ENCODE data around the gene RXRA.

The RXRA gene

DNA sequence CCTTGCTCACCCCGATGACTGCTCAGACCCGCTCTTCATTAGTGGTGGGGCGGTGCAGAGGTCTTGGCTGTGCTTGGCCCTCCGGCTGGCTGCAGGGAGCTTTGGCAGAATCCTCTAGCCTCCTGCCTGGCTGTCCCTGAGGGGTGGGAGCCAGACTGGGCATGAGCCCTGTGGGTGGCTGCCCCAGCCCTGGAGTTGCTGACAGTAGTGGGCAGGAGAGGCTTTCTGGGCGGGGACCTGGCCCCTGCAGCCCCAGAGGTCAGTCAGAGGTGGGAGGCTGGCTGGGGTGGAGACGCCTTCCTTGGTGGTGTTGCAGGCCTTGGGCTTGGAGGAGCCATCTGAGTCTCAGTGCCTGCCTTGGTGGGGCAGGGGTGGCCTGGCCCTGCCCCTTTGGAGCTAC is 146.0 kb downstream of the RXRA start:
- DNase-seq (ENCODE audit: low read depth in 2 of 2): no peak

DNA sequence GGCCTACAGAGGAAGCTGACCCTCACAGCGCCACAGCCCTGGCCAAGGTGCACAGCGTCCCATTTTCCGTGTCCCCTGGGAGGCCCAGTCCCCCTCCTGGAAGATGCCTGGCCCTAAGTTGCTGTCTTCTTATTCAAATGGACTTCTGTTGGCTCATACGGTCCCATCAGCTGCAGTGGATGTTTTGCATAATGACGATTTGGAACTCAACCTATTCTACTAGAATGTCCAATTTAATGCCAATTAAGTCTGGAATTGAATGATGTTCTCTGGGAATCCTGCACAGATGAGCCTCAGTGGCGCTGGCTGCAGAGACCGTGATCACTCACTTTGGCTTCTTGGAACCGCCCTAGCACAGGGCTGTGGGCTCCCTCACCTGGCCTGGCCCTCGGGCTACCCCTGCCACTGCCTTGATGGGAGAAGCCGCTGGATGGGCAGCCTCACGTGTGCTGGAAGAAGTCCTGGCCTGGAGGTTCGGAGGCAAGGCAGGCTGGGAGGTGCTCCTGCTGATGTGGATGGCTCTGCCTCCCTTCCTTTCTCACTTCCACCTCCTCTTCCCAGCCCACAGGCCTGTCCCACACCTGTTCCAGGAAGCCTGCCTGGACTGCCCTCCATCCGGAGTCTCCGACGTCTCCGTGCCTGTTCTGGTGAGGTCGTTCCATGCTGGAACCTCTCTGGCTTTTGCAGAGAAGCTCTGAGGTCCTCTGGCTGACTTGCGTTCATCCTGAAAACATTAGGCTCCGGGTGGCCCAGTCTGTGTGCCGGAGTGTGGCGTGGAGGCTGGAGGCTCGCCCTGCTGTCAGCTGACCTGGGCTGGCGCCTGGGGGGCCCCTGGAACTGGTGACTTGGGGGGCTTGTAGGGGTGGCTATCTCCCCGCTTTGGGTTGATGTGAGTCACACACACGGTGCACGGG is 147.1 kb downstream of the RXRA start:
- no peak for DNase-seq (ENCODE audit: low read depth in 2 of 2)

DNA sequence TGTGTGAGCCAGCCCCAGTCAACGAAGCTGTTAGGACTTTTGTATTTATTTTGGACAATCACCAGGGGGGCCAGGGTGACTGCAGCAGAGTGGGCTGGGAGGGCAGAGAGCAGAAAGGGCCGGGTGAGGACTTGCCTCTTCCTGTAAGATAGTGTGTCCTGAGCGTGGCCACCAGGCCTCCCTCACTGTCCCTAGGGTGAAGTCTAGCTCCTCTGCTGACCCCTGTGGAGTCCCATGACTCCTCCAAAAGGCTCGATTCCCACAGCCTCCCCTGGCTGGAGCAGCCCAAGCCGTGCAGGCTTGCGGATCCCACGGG is 147.8 kb downstream of the RXRA start:
- DNase-seq (ENCODE audit: low read depth in 2 of 2): no peak

DNA sequence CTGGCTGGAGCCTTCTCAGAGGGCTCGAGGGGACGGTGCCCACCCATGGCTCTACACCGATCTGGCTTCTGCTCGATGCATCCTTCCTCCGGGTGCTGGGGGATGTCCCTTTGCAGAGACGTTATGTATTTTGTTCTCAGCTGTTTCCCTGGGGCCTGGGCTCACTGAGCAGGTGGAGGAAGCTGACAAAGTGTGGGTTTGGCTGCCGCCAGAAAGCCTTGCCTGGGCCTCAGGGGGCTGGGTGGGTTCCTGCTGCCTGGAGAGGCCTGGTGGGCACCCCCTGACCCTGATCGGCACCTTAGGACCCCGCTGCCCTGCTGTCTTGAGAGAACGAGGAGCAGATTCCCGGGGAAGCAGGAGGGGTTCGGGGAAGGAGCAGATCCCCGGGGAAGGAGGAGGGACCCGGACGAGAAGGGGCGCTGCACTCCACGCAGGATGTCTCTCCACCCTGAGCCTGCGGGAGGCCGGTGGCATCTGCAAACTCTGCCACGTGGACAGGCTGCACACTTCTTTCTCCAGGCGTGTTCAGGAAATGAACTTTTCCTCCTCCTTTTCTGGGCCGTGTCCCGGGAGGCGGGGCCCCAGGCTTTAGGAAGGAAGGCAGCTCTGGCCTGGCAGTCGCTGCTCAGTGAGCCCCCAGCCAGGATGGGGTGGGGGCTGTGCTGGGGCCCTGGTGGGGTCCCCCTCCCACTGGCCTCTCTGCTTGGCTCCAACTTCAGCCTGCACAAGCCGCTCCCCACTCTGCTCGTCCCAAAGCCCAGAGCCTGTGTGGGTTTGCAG is 148.9 kb downstream of the RXRA start:
- DNase-seq (ENCODE audit: low read depth in 2 of 2): no peak

DNA sequence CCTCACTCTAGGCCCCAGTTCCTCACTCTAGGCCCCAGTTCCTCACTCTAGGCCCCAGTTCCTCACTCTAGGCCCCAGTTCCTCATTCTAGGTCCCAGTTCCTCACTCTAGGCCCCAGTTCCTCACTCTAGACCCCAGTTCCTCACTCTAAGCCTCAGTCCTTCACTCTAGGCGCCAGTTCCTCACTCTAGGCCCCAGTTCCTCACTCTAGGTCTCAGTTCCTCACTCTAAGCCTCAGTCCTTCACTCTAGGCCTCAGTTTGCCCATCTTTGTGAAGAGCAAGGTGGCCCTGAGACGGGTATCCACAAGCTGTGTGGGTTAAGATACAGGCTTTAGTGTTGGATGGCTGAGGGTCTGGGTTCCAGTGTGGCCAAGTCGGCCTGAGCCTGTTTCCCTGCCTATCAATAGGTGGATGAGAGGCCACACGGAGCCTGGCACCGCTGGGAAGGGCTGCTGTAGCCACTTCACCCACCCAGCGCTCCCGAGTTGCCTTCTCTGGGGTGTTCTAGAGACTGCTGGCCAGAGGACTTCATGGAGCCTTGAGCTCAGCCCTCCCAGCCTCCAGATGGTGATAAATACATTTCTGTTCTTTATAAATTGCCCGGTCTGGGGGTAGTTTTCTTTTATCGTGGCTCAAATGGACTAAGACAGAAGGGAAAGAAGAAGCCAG is 150.2 kb downstream of the RXRA start:
- no peak for DNase-seq (ENCODE audit: low read depth in 2 of 2)

DNA sequence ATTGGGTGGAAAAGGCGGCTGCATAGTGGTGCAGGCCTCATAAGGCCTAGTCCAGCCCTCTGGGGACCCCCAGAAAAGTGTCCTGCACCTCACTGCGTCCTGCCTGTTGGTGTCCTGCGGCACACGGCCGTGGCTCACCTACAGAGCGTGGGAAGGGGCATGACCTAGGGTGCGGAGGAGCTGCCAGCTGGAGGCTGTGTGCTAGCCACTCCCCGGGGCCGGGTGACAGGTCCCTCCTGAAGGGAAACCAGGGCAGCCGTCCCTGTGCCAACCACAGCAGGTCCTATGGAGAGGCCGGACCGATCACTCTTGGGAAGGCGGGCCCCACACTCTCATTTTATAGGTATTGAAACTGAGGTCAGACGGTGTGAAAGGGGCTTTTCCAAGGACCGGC is 150.7 kb downstream of the RXRA start:
- DNase-seq (ENCODE audit: low read depth in 2 of 2): no peak

DNA sequence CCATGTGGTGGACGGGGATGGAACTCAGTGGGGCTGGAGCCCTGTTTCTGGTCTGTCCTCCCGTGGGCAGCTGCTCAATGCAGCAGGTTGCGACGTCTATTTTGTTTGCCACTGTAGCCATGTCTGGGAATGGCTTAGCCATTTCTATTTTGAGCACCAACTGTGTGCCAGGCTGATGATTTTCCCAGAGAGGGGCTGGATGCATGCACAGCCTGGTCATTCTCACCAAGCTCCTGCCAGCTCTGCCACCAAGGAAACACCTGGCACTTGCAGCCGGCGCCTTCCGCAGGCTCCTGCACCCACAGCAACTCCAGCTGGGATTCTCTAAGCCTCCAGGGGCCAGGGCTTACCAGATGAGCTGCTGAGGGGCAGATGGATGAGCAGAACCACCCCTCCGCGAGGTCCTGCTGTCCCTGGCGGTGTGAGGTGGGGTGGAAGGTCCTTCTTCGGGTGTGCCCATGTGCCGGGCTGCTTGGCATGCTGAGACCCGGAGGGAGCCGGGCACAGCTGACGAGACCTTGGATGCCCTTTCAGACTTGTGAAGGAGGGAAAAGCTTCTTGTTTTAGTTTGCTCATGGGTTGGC is 151.2 kb downstream of the RXRA start:
- no peak for DNase-seq (ENCODE audit: low read depth in 2 of 2)

DNA sequence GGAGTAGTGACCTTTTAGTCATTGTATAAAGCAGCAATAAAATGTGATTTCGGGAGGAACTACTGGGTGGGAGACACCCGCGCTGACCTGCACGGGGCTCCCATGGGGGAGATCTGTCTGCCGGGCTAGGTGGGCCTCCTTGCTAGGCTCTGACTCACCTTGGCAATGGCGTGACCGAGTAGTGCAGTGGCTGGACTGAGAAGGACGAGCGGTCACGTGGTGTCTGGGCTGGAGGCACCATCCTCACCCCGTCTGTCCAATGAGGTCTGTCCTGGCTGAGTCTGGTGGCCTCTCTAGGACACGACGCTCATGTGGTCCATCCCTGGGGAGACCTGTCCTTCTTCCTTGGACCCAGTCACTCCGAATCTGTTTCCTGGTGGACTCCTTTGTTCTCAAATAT is 151.7 kb downstream of the RXRA start:
- DNase-seq (ENCODE audit: low read depth in 2 of 2): no peak

DNA sequence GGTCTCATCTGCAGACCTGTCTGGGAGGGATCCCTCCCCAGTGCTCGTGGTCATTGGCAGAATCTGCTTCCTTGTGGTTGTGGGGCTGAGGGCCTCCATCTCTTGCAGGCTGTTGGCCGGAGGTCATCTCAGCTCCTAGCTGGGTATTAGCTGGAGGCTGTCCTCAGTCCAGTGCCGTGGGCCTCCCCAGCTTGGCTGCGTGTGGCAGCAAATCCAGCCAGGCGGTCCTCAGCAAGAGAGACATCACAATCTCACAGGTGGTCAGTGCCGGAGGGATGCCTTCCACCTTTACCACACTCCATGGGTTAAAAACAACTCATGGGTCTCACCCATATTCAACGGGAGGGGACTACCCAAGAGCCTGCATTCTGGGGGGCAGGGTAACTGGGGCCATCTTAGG is 155.5 kb downstream of the RXRA start:
- no peak for DNase-seq (ENCODE audit: low read depth in 2 of 2)

DNA sequence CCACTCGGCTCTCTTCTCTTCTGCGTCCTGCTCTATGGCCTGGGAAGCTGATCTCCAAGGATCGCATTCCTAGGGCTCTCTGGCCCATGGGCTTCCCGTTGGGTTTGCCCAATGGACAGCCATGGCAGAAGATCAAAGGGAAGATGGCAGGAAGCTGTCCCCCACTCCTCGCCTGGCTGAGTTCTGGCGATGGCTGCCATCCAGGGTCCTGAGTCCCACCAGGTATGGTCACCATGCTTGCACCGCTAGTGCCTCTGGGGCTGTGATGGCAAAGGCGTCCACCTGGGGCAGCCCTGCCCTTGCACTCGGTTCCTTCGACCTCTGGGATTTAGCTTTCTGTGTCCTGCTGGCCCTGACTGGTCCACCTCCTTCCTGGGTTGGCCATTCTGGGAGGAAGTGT is 156.0 kb downstream of the RXRA start:
- no peak for DNase-seq (ENCODE audit: low read depth in 2 of 2)

DNA sequence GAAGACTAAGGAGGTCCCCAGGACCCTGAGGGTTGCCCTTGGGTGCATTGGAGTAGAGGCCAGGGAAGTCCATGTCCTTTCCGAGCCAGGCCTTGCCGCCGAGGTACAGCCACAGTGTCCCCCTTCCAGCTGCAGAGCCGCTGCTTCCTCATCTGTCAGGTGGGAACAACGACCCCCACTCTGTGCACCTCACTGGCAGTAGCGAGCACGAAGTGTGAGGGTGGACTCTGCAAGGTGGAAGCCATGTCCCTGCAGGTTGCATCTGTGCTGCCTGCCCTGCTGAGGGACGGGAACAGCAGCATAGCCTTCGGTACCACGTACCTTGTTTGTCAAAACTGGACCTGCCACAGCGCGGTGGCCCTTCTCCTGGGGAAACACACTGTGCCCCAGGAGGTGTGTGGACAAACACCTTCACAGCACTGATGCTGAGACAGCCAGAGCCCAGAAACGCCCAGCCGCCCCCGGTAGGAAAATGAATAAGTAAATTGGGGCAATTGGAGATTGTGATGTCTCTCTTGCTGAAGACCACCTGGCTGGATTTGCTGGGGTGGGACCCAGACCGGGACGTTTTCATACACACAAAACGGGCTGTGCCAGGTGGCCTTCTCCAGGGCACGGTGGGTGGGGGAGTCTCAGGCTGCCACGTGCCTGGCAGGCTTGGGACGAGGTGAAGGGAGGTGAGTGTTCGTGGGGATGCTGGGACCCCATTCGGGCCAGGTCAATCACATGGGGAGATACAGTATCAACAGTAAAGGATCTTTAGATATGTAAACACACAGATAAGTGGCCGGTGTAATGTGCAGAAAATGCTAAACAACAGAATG is 157.3 kb downstream of the RXRA start:
- no peak for DNase-seq (ENCODE audit: low read depth in 2 of 2)

DNA sequence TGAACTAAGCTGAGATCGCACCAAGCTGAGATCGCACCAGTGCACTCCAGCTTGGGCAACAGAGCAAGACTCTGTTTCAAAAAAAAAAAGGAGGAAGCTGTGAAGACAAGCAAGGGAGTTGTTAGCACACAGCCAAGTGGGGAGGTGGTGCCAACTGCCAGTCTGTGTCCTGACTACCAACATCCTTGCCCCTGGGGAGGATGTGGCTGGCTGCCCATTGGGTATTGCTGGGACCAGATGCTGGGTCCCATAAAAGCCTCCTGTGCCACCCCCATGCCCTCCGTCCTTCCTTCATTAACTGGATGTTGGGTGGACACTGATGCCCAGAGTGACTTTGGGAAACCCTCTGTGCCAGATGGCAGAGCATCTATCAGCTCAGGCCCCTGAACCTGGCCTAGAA is 158.2 kb downstream of the RXRA start:
- DNase-seq (ENCODE audit: low read depth in 2 of 2): no peak

DNA sequence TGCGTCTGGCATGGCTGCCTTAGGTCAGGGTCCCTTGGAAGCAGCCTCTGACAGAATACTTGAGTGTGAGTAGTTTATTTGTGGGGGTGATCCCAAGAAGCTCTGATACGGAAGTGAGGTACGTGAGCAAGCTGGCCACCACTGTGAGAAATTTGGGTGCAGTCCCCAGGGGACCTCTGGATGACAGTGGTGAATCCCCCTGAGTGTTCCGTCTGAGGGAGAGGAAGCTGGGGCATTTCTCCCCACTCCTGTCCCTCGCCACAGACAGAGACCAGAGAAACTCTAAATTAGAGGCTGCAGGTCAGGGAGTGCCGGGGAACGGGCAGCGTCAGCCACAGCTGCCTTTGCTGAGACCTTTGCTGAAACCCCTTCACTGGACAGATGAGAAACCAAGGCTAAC is 159.4 kb downstream of the RXRA start:
- no peak for DNase-seq (ENCODE audit: low read depth in 2 of 2)

DNA sequence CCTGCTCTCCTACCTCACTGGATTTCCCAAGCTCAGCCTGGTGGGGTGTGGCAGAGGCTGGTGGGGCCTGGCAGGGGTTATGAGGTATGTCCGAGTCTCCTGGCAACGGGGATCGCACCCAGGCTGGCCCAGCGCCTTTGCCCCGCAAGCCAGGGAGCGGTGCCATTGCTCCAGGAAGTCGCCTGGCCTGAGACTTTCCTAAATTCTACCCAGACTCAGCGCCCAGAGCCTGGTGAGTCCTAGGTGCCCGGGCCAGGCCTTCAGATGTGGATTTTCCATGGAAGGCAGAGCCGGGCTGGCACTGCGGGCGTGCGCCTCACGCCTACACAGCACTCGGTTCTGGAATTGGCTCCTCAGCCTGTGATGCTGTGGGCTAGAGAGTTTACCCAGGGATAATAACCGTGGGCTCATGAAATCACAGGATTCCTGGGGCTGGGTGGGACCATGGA is 159.9 kb downstream of the RXRA start:
- no peak for DNase-seq (ENCODE audit: low read depth in 2 of 2)

DNA sequence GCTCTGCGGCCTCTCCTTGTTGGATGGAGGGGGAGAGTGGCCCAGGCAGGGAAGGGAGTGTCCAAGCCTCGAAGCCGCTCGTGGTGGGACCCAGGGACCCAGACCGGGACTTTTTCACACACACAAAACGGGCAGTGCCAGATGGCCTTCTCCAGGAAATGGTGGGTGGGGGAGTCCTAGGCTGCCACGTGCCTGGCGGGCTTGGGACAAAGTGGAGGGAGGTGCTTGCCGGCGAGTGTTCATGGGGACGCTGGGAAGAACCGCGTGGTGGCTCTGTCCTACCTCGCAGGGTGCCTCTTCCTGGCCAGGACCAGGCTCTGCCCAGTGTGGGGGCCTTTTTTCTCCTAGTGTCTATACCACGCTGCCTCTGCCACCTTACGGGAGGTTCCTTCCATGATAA is 160.3 kb downstream of the RXRA start:
- no peak for DNase-seq (ENCODE audit: low read depth in 2 of 2)
